Esophagus muscularis mucosa (tissue), 3 donors: ENCODE results near the gene CLEC4G.

Experiments
- POLR2A ChIP-seq: fragments of 450-650 bp; IDR thresholded peaks from one replicate; pipeline ENCODE4 v1.6.1; 2017; ENCODE audit warnings: antibody characterized with exemption, moderate library complexity, mild to moderate bottlenecking, low read depth
- POLR2AphosphoS5 ChIP-seq, 2 donors: sonication (generic); formaldehyde crosslinking; IDR thresholded peaks; one replicate each; pipeline ENCODE4 v1.6.1; 2017; ENCODE audit warnings: antibody characterized with exemption in 2 of 2
- TF ChIP-seq, protein P1 (sequence below), 3 experiments: fragments of 200-600 bp in 2 of 3; fragments of 450-650 bp in 1 of 3; sonication (generic) in 2 of 3; IDR thresholded peaks; one replicate each; pipeline ENCODE4 v1.5.1; 2017 to 2019; ENCODE audit warnings: antibody characterized with exemption in 3 of 3, mild to moderate bottlenecking in 2 of 3, moderate library complexity in 1 of 3

- no peak for TF ChIP-seq POLR2AphosphoS5 (IDR thresholded peaks at IDR 0.05)
- TF ChIP-seq, protein P1, sequence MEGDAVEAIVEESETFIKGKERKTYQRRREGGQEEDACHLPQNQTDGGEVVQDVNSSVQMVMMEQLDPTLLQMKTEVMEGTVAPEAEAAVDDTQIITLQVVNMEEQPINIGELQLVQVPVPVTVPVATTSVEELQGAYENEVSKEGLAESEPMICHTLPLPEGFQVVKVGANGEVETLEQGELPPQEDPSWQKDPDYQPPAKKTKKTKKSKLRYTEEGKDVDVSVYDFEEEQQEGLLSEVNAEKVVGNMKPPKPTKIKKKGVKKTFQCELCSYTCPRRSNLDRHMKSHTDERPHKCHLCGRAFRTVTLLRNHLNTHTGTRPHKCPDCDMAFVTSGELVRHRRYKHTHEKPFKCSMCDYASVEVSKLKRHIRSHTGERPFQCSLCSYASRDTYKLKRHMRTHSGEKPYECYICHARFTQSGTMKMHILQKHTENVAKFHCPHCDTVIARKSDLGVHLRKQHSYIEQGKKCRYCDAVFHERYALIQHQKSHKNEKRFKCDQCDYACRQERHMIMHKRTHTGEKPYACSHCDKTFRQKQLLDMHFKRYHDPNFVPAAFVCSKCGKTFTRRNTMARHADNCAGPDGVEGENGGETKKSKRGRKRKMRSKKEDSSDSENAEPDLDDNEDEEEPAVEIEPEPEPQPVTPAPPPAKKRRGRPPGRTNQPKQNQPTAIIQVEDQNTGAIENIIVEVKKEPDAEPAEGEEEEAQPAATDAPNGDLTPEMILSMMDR (IDR thresholded peaks at IDR 0.05): no peak
- no peak for TF ChIP-seq POLR2A
Observed at GRCh38 chr19:7731218-7731595, 703 bp downstream of the CLEC4G start.
